ENCODE results near the gene SLFN14.

GRCh38 chr17:35603674-35604073 lies 43.1 kb upstream of the SLFN14 start:
- TF ChIP-seq CTCF (IDR thresholded peaks at IDR 0.05), result no peak
- no peak for TF ChIP-seq POLR2A (IDR thresholded peaks at IDR 0.05)
